ENCODE results near the gene NGRN. TPM values are rescaled to one million over a fixed set of nuclear protein-coding genes. Genes with fewer than 3 reads are reported as not detected.

Gene NGRN
- total RNA-seq, 1 donor: 88.9 TPM

DNA sequence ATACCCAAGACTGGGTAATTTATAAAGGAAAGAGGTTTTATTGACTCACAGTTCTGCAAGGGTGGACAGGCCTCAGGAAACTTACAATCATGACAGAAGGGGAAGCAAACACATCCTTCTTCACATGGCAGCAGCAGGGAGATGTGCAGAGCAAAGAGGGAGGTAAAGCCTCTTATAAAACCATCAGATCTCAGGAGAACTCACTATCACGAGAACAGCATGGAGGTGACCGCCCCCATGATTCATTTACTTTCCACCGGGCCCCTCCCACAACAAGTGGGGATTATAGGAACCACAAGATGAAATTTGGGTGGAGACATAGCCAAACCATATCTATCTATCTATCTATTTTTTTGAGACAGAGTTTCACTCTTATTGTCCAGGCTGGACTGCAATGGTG lies 26.1 kb upstream of the NGRN start:
- no peak for DNase-seq (ENCODE audit: low read depth)
- no peak overlapping the region for H3K4me3 ChIP-seq (ENCODE audit: low read depth, low read length)
- TF ChIP-seq, protein P1, sequence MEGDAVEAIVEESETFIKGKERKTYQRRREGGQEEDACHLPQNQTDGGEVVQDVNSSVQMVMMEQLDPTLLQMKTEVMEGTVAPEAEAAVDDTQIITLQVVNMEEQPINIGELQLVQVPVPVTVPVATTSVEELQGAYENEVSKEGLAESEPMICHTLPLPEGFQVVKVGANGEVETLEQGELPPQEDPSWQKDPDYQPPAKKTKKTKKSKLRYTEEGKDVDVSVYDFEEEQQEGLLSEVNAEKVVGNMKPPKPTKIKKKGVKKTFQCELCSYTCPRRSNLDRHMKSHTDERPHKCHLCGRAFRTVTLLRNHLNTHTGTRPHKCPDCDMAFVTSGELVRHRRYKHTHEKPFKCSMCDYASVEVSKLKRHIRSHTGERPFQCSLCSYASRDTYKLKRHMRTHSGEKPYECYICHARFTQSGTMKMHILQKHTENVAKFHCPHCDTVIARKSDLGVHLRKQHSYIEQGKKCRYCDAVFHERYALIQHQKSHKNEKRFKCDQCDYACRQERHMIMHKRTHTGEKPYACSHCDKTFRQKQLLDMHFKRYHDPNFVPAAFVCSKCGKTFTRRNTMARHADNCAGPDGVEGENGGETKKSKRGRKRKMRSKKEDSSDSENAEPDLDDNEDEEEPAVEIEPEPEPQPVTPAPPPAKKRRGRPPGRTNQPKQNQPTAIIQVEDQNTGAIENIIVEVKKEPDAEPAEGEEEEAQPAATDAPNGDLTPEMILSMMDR (IDR thresholded peaks at IDR 0.05; ENCODE audit: insufficient read depth, low read depth, low read length): no peak

DNA sequence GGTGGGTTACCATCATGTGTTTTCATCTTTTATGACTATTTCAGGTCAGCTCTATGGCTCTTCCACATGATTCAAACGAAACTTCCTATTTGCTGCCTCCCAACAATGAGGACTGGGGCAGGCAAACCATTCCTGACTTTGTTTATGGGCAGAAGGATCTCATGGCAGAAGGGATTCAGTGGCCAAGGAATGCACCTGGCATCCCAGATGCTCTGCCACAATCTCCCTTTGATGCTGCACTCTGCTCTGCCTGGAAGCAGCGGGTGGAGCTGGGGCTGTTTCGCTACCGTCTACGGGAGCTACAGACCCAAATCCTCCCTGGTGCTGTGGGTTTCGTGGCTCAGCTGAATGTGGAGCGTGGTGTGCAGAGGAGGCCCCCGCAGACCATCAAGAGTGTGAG lies 24.6 kb upstream of the NGRN start:
- DNase-seq (ENCODE audit: low read depth): no peak
- TF ChIP-seq, protein P1 (IDR thresholded peaks at IDR 0.05; ENCODE audit: insufficient read depth, low read depth, low read length): no peak
- H3K4me3 ChIP-seq (ENCODE audit: low read depth, low read length): no peak overlapping the region

DNA sequence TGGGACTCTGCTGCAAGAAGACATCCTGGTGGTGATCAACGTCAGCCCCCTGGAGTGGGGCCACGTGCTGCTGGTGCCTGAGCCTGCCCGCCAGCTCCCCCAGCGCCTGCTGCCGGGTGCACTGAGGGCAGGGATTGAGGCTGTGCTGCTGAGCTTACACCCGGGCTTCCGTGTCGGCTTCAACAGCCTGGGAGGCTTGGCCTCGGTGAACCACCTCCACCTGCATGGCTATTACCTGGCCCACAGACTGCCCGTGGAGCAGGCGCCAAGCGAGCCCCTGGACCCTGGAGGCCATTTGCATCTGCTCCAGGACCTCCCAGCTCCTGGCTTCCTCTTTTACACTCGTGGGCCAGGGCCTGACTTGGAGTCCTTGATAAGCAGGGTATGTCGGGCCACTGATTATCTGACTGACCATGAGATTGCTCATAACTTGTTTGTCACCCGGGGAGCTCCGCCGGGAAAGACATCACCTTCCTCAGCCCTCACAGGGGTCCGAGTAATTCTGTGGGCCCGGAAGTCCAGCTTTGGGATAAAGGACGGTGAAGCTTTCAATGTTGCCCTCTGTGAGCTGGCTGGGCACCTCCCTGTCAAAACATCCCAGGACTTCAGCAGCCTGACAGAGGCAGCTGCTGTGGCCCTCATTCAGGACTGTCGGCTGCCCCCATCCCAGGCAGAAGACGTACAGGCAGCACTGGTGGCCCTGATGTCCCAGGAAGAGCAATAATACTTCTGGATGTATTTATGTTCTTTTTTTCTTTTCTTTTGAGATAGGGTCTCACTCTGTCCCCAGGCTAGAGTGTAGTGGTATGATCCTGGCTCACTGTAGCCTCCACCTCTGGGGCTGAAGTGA lies 23.9 kb upstream of the NGRN start:
- TF ChIP-seq, protein P1 (IDR thresholded peaks at IDR 0.05; ENCODE audit: insufficient read depth, low read depth, low read length): no peak
- no peak overlapping the region for H3K4me3 ChIP-seq (ENCODE audit: low read depth, low read length)
- DNase-seq (ENCODE audit: low read depth): no peak

DNA sequence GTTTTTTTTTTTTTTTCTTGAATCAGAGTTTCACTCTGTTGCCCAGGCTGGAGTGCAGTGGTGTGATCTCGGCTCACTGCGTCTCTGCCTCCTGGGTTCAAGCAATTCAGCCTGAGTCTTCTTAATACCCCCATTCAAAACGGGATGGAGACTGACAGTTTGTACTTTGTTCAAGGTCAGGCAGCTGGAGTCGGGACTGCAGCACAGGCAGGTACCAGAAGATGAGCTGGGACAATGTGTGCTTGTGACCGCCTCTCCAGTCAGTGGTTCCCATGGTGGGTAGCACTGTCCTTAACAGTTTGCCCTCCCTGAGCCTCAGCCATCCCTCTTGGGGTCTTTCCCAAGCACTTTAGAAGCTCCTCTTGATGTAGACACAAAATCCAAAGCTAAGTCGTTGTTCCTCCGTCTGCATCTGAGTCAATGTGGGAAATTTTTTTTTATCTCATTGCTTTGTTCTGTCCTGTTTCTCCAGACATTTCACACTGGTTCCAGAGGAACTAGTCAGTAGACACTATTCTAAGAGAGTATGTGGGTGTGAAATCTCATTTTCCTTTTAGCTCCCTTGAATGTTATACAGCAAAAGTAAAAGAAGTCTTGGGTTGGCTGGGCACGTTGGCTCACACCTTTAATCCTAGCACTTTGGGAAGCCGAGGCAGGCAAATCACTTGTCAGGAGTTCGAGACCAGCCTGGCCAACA lies 21.4 kb upstream of the NGRN start:
- no peak for DNase-seq (ENCODE audit: low read depth)
- no peak overlapping the region for H3K4me3 ChIP-seq (ENCODE audit: low read depth, low read length)
- TF ChIP-seq, protein P1 (IDR thresholded peaks at IDR 0.05; ENCODE audit: insufficient read depth, low read depth, low read length): no peak

DNA sequence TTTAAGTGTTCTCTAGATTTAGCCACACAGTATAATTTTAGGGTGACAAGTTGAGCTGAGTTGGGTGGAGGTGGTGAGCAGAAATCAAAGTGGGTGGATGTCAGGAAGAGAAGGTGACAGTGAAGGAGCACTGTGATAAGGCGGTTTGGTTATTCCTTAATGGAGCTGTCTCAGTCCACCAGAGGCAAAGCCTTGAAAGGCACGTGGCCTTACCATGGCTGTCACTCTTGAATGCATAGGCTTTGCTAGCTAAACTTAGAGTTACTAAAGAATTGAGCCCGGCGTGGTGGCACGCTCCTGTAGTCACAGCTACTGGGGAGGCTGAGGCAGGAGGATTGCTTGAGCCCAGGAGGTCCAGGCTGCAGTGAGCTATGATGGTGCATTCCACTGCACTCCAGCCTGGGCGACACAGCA lies 16.7 kb upstream of the NGRN start:
- DNase-seq (ENCODE audit: low read depth): no peak
- TF ChIP-seq, protein P1 (IDR thresholded peaks at IDR 0.05; ENCODE audit: insufficient read depth, low read depth, low read length): no peak
- H3K4me3 ChIP-seq (ENCODE audit: low read depth, low read length): peak overlapping the region; percentile 77

DNA sequence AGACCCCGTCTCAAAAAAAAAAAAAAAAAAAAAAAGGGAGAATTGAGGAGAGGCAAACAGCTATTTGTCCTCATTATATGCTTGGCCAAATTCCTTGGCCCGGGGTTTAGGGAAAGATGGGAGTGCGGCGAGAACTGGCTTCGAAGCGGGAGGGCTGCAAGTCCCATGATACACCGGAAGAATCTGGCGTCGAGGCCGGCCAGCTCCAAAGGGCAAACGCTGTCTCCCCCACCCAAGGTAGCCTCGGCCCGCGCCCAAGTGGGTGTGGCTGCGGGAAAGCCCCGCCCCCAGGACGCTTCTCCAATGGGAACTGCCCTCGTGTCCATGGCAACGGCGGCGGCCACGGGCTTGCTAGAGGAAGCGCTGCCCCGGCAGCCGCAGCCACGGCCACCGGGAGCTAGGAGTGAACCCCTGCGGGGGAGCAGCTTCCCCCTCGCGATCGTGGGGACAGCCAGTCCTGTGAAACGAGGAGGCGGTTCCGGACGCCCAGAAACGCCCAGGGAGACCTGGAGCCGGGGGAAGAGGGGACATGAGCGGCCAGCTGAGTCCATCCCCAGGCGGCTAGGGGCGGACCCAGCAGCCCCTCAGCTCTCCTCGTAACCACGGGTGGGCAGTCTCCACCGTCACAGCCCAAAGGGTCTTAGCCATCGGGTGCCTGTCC lies 16.1 kb upstream of the NGRN start, which contains the start of gene TTLL13:
TSS of gene TTLL13 (plus strand) at position 354 of the 661 bp plus-strand sequence. CDS start 1,075 bp downstream, outside the sequence.
- H3K4me3 ChIP-seq (ENCODE audit: low read depth, low read length): peak within 1 kb of the TSS; percentile 77
- TF ChIP-seq, protein P1 (IDR thresholded peaks at IDR 0.05; ENCODE audit: insufficient read depth, low read depth, low read length): no peak
- peak; percentile 86 for DNase-seq (ENCODE audit: low read depth)
